ENCODE data around the gene WNT3A.
A peak's percentile ranks its signal among the peaks of the same experiment; 100 is the strongest.

The WNT3A gene

DNA sequence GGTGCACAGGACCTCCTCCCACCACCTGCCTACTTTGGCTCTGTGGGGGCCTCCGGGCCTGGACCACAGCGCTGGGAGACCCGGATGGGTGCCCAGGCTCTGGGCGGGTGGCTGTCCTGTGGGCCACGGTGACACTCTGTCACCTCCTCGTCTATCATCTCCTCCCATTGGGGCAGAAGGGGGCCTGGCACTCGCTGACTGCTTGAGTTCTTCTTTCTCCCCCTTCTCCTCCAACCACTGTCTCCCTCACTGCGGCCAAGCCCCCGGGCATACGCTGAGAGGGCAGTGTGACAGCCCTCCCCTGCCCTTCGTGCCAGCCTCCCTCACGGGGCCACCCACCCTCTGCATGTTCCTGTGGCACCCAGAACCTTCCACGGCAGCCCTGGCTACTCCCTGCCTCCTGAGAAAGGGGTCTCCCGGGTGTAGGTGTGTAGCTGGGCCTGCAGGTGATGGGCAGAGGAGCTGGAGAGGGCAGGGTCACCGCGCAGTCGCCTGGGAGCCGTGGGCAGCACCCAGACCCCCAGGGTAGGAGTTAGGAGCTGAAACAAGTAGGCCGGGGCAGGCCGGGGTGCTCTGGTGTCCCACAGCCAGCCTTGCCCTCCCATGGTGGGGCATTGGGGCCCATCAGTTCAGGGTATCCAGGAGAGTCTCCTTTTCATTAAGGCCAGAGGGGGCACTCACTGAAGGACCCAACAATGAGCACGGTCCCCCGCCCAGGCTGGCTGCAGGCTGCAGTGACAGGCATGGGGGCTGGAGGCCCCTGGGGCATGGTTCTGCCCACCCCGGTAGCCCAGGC, 66.5 kb downstream of the WNT3A start:
- DNase-seq, result no peak

DNA sequence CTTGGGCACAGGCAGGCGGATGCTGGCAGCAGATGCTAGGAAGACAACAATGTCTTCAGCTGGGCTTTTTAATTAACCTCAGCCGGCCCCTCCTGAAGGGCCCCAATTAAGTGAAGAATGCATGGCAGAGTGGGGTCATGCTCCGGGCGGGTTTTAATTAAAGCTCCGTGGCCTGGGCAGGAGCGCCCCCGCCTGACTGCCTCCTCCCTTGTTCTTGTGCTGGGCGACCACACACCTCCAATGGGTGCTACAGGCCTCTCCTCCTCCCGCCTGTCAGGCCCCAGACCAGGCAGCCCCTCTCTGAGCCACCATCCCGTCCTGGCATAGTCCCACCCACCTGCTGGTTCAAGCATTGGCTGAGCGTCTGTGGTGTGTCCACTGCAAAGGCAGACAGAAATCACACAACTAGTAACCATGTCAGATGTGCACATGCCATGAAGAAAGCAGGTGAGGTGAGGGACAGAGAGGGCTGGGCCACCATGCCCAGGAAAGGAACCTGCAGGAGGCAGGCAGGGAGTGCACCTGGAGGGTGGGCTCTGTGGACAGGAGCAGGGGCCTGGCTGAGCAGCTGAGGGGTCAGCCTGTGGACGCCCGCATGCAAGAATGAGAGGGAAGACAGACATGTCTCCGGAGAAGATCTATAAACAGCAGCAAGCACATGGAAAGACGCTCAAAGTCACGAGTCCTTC, 67.2 kb downstream of the WNT3A start:
- DNase-seq, result no peak

- no peak for DNase-seq
Observed at GRCh38 chr1:228074954-228075730, 68.3 kb downstream of the WNT3A start.

DNA sequence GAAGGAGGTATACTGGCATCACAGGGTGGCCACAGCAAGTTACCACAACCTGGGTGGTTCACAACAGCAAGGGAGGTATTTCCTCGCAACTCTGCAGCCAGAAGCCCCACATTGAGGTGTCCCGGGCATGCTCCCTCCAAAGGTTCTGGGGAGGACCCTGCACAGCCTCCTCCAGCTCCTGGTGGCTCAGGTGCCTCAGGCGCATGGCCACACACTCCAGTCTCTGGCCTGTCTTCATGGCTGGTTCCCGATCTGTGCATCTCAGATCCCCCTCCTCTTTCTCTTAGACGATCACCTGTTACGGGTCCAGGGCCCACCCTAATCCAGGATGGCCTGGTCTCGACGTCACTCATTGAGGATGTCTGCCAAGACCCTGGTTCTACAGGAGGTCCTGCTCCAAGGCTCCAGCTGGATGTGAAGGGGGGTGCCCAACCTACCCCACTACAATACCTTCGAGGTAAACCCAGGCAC, 69.0 kb downstream of the WNT3A start:
- no peak for DNase-seq

GRCh38 chr1:228076796-228077430, 70.1 kb downstream of the WNT3A start:
- DNase-seq, result no peak

GRCh38 chr1:228077565-228078330, 71.0 kb downstream of the WNT3A start:
- DNase-seq, result no peak

DNA sequence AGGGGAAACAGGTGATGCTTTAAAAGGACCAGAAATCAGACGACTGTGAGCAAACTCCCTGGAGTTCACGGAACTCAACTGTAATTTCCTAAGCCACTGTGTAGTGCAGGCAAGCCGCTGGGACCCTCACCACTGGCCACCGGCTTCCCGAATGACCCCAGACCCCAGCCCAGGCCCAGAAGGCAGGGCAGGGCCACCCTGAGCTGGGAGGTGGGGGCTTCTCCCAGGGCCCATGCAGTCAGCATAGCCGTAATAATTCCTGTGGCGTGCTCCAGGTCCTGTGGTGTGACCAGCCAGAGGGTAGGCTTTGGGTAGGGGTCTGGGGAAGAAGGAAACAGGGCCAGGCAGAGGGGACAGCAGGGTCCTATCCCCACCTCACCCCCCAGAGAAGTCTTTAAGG, 72.2 kb downstream of the WNT3A start:
- no peak for DNase-seq

DNA sequence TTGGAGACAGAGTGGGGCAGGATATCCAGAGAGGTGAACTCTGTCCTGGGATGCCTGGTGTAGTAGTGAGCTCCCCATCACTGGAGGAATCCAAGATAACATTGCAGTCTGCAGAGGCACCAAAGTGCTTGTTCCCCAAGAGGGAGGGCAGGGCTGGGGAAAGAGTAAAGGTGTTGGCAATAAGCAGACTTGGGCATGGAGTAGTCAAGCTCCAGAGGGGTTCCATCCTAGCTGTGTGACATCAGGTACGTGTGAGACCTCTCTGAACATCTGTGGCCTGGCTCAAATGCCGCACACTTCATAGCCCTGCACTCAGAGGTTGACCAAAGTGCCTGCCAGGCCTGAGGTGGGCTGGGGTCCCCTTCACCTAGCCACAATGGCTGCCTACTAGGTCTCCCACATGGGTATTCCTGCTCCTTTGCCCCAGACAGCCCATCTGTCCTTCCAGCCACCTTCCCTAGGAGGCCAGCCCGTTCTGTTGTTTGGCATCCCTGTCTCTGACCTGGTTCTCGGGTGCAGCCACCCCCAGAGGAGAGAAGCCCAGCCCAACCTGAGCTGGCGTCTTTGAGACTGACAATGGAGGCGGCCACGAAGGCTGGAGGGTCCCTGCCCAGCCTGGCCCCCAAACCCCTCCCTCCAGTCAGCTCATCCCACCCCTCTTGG, 72.9 kb downstream of the WNT3A start:
- no peak for DNase-seq

DNA sequence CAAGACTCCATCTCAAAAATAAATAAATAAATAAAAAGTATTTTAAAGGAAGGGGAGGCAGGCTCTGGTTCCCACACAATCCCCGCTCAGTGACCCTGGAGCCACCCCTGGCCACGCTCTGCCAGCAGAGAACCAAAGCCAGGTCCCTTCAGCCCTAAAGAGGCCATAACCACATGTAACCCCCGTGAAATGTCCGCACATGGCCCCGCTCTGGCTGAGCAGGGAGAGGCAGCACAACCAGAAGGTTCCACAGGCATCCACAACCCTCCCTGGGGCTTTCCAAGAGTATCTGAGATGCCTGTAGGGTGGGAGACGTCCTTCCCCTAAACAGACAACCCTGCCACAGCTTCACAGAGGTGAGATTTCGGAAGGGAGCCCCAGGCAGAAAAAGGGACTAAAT, 74.3 kb downstream of the WNT3A start:
- no peak for DNase-seq

DNA sequence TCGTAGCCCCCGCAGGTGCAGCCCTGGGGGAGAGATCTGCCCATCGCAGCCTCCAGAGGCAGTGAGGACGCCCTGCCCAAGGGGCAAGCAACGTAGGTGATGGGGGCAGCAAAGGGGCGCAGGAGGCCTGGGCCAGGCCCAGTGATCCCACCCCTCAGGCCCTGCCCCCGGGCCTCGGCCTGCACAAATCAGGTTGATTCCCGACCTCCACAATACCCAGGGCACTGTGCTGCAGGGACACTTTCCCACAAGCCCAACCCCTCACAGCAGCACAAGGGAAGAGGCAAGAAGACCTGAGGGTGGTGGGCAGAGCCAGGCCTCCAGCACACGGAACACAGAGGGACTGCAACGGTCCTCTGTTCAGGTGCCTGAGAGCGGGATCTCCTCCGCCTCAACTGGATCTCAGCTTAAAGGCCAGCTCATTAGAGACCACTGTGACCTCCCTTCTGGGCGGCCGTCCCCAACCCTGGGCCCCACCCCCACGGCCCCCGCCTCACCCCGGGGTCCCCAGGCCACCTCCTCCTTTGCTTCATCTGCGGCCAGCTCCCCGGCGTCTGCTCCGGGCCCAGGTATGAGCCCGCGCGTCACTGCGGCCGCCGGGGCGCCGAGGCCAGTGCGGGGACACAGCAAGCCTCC, 74.9 kb downstream of the WNT3A start:
- DNase-seq, result no peak

DNA sequence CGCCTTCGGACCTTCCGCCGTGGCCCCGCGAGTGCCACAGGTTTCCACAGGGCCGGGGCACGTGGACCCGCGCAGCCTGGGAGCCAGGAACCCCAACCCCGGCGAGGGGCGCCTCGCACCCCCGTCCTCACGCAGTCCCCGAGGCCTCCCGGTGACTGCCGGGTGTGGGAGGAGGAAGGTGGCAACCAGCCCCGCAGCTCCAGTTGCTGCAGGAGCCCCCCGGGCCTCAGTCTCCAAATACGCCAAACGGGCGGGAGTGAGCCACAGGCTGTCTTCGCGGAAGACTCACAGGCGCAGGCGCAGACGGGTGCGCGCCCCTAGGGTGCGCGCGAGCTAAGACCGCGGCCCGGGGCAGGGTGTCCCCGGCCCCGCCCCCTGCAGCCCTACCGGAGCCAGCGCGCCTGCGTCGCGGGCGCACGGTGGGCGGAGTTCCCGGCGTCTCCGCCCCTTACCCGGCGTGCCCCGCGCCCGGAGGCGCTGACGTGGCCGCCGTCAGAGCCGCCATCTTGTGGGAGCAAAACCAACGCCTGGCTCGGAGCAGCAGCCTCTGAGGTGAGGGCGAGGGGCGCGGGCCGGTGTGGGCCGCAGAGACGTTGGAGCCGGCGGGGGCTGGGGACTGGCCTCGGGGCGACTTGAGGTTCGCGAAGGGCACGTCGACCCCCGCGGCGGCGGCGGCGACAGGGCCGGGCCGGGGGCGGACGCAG, 75.6 kb downstream of the WNT3A start, which contains the start of gene ARF1:
Gene ARF1 (plus strand): TSS at position 495 of the 704 bp plus-strand sequence. CDS start 14,407 bp downstream, outside the sequence.
- peak; percentile 76 for DNase-seq

DNA sequence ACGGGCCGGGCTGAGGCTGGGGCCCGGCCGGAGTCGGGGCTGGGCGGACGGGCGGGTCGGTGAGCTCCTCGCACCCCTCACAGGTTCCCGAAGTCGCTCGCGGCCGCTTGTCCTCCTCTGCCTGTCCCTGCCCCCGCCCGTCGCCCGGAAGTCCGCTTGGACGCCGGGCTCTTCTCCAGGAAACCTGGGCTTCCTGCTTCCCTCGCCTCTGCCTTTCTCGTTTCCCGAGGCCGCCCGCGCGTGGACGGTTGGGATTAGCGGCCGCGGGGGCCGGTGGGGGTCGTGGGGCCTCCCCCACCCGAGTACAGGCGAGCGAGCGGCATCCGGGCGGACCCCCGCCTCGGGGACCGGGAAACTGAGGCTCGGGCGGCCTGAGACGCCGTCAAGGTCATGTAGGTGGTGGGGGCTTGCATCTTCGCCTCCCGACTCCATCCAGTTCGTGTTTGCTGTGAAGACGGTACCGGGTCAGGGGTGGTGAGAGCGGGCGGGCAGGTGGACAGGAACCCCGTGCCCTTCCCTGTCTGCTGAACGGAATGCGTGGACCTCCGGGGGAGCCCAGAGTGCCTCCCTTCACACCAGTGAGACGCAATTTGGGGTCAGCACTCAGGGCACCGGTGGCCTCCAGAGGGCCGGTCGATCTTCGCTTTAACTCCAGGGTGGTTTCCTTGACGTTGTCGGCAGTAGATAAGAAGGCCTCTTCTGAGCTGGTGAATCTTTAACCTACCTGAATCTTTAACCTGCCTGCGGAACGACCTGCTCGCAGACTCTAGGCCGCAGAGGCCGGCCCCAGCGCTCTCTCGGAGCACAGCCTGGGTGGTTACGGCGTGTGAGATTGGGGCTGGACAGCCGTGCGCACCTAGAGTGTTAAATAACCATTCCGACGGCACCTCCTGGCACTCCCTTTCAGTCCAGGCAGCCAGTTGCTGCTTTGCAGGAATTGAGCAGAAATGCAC, 76.4 kb downstream of the WNT3A start:
- no peak for DNase-seq

- no peak for DNase-seq
Observed at GRCh38 chr1:228083871-228084278, 77.1 kb downstream of the WNT3A start.

GRCh38 chr1:228084325-228084724, 77.5 kb downstream of the WNT3A start:
- DNase-seq, result no peak

GRCh38 chr1:228084797-228085196, 78.0 kb downstream of the WNT3A start:
- DNase-seq, result no peak

DNA sequence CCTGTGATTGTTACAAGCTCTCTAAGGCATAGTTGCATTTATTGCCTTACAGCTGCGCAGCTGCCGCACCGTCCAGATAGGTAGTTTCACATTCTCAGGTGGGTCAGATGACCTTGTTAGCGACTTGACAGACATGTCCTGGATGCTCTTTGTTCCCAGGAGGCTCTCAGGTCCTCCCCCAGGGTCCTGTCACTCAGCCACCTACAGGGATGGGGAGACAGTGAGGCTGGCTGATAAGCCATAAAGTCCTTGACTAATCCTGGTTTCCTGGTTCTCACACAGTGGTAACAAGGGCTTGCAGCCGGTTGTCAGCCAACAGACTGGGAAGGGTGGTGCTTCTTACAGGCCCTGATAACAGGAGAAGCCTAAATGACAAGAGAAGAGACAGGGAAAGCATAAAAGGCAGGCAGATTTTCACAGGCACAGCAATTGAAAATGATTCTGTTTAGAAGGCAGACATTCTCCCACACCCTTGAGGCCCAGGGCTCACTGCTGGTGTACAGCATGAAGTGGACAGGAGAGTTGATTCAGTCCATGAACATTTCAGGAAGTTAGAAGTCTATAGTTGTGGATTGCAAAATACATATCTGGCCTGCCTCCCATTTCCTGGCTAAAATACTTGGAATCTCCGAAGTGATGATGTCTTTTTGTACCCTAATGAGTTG, 78.6 kb downstream of the WNT3A start:
- no peak for DNase-seq

DNA sequence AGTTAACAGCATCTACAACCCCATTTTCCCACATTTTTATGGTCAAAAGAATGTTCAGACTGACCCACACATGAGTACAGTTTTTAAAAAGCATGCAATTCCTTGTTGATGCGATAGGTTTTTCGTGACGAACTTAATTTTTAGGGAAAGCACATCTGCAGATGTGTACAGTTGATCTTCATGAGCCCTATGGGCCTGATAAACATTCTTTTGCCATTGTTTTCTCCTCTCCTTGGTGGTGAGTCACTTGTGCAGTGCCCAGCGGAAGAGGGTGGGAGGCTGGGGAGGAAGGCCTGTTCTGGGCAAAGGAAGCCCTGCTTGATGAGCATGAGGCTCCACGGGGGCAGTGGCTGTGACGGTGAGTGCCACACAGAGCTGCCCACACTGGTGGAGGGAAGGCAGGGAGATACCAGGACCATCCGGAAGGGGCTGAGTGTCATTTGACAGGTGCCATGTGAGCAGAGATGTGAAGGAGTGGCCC, 81.0 kb downstream of the WNT3A start:
- no peak for DNase-seq

All from NCI-H2081 treated with DMSO at 0.1 percent for 48 hours (cell line).